Mesenchymal stem cell (in vitro differentiated cells and primary cell): ENCODE data around the gene COL23A1.

Experiments
- DNase-seq: peaks from one replicate; pipeline ENCODE4 v3.0.0-alpha.2; 2013
- H2AFZ ChIP-seq: one replicate; pipeline ENCODE4 v1.6.1; 2013; ENCODE audit warnings: low read depth, mild to moderate bottlenecking, control low read depth, inconsistent platforms, low read length, moderate library complexity
- H2AK5ac ChIP-seq: 2 replicates; pipeline ENCODE4 v1.6.1; 2013; ENCODE audit warnings: low read length, moderate library complexity, mild to moderate bottlenecking, inconsistent platforms; ENCODE audit not compliant: severe bottlenecking
- H2BK120ac ChIP-seq: one replicate; pipeline ENCODE4 v1.6.1; 2013; ENCODE audit warnings: low read depth, mild to moderate bottlenecking, inconsistent platforms, low read length, moderate library complexity
- H2BK12ac ChIP-seq, 2 experiments: one replicate each; pipeline ENCODE4 v1.6.1; 2013; ENCODE audit warnings: inconsistent platforms in 2 of 2, low read length in 2 of 2, mild to moderate bottlenecking in 2 of 2, moderate library complexity in 2 of 2, control low read depth in 1 of 2
- H2BK15ac ChIP-seq: one replicate; pipeline ENCODE4 v1.6.1; 2013; ENCODE audit warnings: mild to moderate bottlenecking, low read depth, inconsistent platforms; ENCODE audit not compliant: poor library complexity, severe bottlenecking
- H2BK5ac ChIP-seq: 2 replicates; pipeline ENCODE4 v1.6.1; 2013; ENCODE audit warnings: low read depth, mild to moderate bottlenecking, low read length, control low read depth, inconsistent platforms; ENCODE audit not compliant: poor library complexity, severe bottlenecking
- H3K14ac ChIP-seq, 2 experiments: one replicate each; pipeline ENCODE4 v1.6.1; 2013; ENCODE audit warnings: inconsistent platforms in 2 of 2, low read length in 2 of 2, control low read depth in 1 of 2, mild to moderate bottlenecking in 1 of 2, moderate library complexity in 1 of 2
- H3K18ac ChIP-seq, 2 experiments: one replicate each; pipeline ENCODE4 v1.6.1; 2013; ENCODE audit warnings: inconsistent platforms in 2 of 2, low read length in 2 of 2, control low read depth in 1 of 2, low read depth in 1 of 2, mild to moderate bottlenecking in 1 of 2
- H3K23ac ChIP-seq, 2 experiments: one replicate each; pipeline ENCODE4 v1.6.1; 2013; ENCODE audit warnings: inconsistent platforms in 2 of 2, low read length in 2 of 2, mild to moderate bottlenecking in 2 of 2, moderate library complexity in 2 of 2, control low read depth in 1 of 2
- H3K27ac ChIP-seq: 2 replicates; pipeline ENCODE4 v1.5.1; 2013; ENCODE audit warnings: mild to moderate bottlenecking, moderate library complexity, low read length, control low read depth, inconsistent platforms; ENCODE audit not compliant: poor library complexity, severe bottlenecking
- H3K27me3 ChIP-seq, 2 experiments: 2 replicates each; pipeline versions ENCODE4 v1.6.1 to v1.7.0; 2013; ENCODE audit warnings: low read length in 2 of 2, mild to moderate bottlenecking in 2 of 2, moderate library complexity in 2 of 2, control low read depth in 1 of 2, inconsistent platforms in 1 of 2; ENCODE audit not compliant: control insufficient read depth in 1 of 2, insufficient read depth in 1 of 2
- H3K36me3 ChIP-seq, 2 experiments: 2 replicates each; pipeline versions ENCODE4 v1.6.1 to v1.7.0; 2013; ENCODE audit warnings: low read length in 2 of 2, control low read depth in 1 of 2, inconsistent platforms in 1 of 2, low read depth in 1 of 2, mild to moderate bottlenecking in 1 of 2; ENCODE audit not compliant: insufficient read depth in 2 of 2, control insufficient read depth in 1 of 2
- H3K4ac ChIP-seq, 2 experiments: one replicate each; pipeline ENCODE4 v1.6.1; 2013; ENCODE audit warnings: inconsistent platforms in 2 of 2, low read length in 2 of 2, mild to moderate bottlenecking in 2 of 2, moderate library complexity in 2 of 2, control low read depth in 1 of 2, low read depth in 1 of 2
- H3K4me1 ChIP-seq: 2 replicates; pipeline ENCODE4 v1.6.1; 2013; ENCODE audit warnings: low read depth, low read length, control low read depth; ENCODE audit not compliant: control insufficient read depth, insufficient read depth
- H3K4me2 ChIP-seq: 2 replicates; pipeline ENCODE4 v1.6.1; 2013; ENCODE audit warnings: low read length, mild to moderate bottlenecking, inconsistent platforms; ENCODE audit not compliant: poor library complexity, severe bottlenecking
- H3K4me3 ChIP-seq, 2 experiments: 2 replicates each; pipeline versions ENCODE4 v1.5.1 to v1.7.0; 2013; ENCODE audit warnings: low read length in 2 of 2, mild to moderate bottlenecking in 2 of 2, control low read depth in 1 of 2, low read depth in 1 of 2; ENCODE audit not compliant: insufficient read depth in 1 of 2
- H3K79me1 ChIP-seq: replicated peaks from 2 replicates; pipeline ENCODE4 v1.6.1; 2013; ENCODE audit warnings: mild to moderate bottlenecking, control low read depth, low read length, inconsistent platforms; ENCODE audit not compliant: poor library complexity, severe bottlenecking
- H3K9ac ChIP-seq: 2 replicates; pipeline ENCODE4 v1.7.0; 2013; ENCODE audit warnings: mild to moderate bottlenecking, low read length, moderate library complexity
- H3K9me3 ChIP-seq: 2 replicates; pipeline ENCODE4 v1.7.0; 2013; ENCODE audit warnings: mild to moderate bottlenecking, low read length; ENCODE audit not compliant: control insufficient read depth
- H4K8ac ChIP-seq: one replicate; pipeline ENCODE4 v1.6.1; 2013; ENCODE audit warnings: inconsistent platforms, mild to moderate bottlenecking, low read length, moderate library complexity
- H4K91ac ChIP-seq: one replicate; pipeline ENCODE4 v1.6.1; 2013; ENCODE audit warnings: mild to moderate bottlenecking, low read length, inconsistent platforms
- WGBS: methylation state at CpG from one replicate; pipeline ENCODE4 v1.1.7; 2013; ENCODE audit warnings: mixed read lengths; 5-methylcytosine and 5-hydroxymethylcytosine counted together

COL23A1 gene

GRCh38 chr5:178454303-178454702 lies 135.9 kb downstream of the COL23A1 start:
- no peak overlapping the region for H3K23ac ChIP-seq
- WGBS, result 72% methylated on average over 3 of the region's 3 CpGs
- no peak overlapping the region for H3K4me3 ChIP-seq
- H3K4me2 ChIP-seq, result no peak overlapping the region
- no peak overlapping the region for H2BK15ac ChIP-seq
- no peak overlapping the region for H3K27ac ChIP-seq
- H3K18ac ChIP-seq, result no peak overlapping the region
- no peak overlapping the region for H4K91ac ChIP-seq
- no peaks in the 10 kb centered on the region for H3K27me3 ChIP-seq
- no peak overlapping the region for H3K9ac ChIP-seq
- no peak overlapping the region for H2BK5ac ChIP-seq
- no peaks in the 10 kb centered on the region for H3K4me1 ChIP-seq
- no peak for DNase-seq
- no peak overlapping the region for H2BK12ac ChIP-seq
- no peak overlapping the region for H3K14ac ChIP-seq
- no peak overlapping the region for H2AK5ac ChIP-seq
- H3K9me3 ChIP-seq, result no peaks in the 10 kb centered on the region
- H3K36me3 ChIP-seq, result no peaks in the 10 kb centered on the region
- H3K4ac ChIP-seq, result no peak overlapping the region
- H2BK120ac ChIP-seq, result no peak overlapping the region
- no peak overlapping the region for H2AFZ ChIP-seq
- H4K8ac ChIP-seq, result no peak overlapping the region
- no peaks in the 10 kb centered on the region for H3K79me1 ChIP-seq

- no peaks in the 10 kb centered on the region for H3K27me3 ChIP-seq
- no peak overlapping the region for H3K18ac ChIP-seq
- no peak overlapping the region for H2BK12ac ChIP-seq
- no peaks in the 10 kb centered on the region for H3K9me3 ChIP-seq
- H3K14ac ChIP-seq, result no peak overlapping the region
- DNase-seq, result peak; percentile 37
- H2BK120ac ChIP-seq, result no peak overlapping the region
- no peak overlapping the region for H3K23ac ChIP-seq
- no peak overlapping the region for H3K4ac ChIP-seq
- H2AK5ac ChIP-seq, result no peak overlapping the region
- H2BK5ac ChIP-seq, result no peak overlapping the region
- no peaks in the 10 kb centered on the region for H3K4me1 ChIP-seq
- H3K27ac ChIP-seq, result no peak overlapping the region
- no peak overlapping the region for H4K8ac ChIP-seq
- no peaks in the 10 kb centered on the region for H3K36me3 ChIP-seq
- H3K79me1 ChIP-seq, result no peaks in the 10 kb centered on the region
- H3K4me2 ChIP-seq, result no peak overlapping the region
- no peak overlapping the region for H2AFZ ChIP-seq
- no peak overlapping the region for H3K9ac ChIP-seq
- H4K91ac ChIP-seq, result no peak overlapping the region
- no peak overlapping the region for H2BK15ac ChIP-seq
- H3K4me3 ChIP-seq, result no peak overlapping the region
- WGBS, result 47% methylated on average over 4 of the region's 4 CpGs
Observed at GRCh38 chr5:178453224-178453623, 137.0 kb downstream of the COL23A1 start.

- Histone ChIP-seq H2BK12ac (no peak overlapping the region), H3K4me2 (no peak overlapping the region), H3K9me3 (peaks cover 2% of the 10 kb centered on the region), H3K18ac (no peak overlapping the region), H2BK5ac (no peak overlapping the region), H3K36me3 (no peaks in the 10 kb centered on the region), H2BK120ac (no peak overlapping the region), H3K27me3 (no peaks in the 10 kb centered on the region), H2AFZ (no peak overlapping the region), H3K4me1 (no peaks in the 10 kb centered on the region), H3K4ac (no peak overlapping the region), H2BK15ac (no peak overlapping the region), H3K14ac (no peak overlapping the region), H2AK5ac (no peak overlapping the region), H3K4me3 (no peak overlapping the region), H4K91ac (no peak overlapping the region), H3K9ac (no peak overlapping the region), H3K23ac (no peak overlapping the region), H3K27ac (no peak overlapping the region), H3K79me1 (no peaks in the 10 kb centered on the region), H4K8ac (no peak overlapping the region)
- DNase-seq, result no peak
- WGBS, result 56% methylated on average over 16 of the region's 19 CpGs
Observed at GRCh38 chr5:178450121-178451028, 139.8 kb downstream of the COL23A1 start.

- Histone ChIP-seq H2BK5ac (no peak overlapping the region), H2BK12ac (no peak overlapping the region), H2AFZ (no peak overlapping the region), H3K9me3 (peaks cover 2% of the 10 kb centered on the region), H2BK15ac (no peak overlapping the region), H3K4me2 (no peak overlapping the region), H3K23ac (no peak overlapping the region), H3K27ac (no peak overlapping the region), H3K4ac (no peak overlapping the region), H2AK5ac (no peak overlapping the region), H3K36me3 (no peaks in the 10 kb centered on the region), H3K79me1 (no peaks in the 10 kb centered on the region), H4K8ac (no peak overlapping the region), H3K18ac (no peak overlapping the region), H3K4me3 (no peak overlapping the region), H3K27me3 (no peaks in the 10 kb centered on the region), H3K9ac (no peak overlapping the region), H3K14ac (no peak overlapping the region), H2BK120ac (no peak overlapping the region), H4K91ac (no peak overlapping the region), H3K4me1 (no peaks in the 10 kb centered on the region)
- no peak for DNase-seq
- 71% methylated on average over 23 of the region's 23 CpGs for WGBS
Observed at GRCh38 chr5:178449163-178450070, 140.8 kb downstream of the COL23A1 start.
